ENCODE measurements around the gene TUBGCP3.
"Not testable (repeated sequence)": the region's sequence is repeated elsewhere in the genome, so short reads cannot be mapped to it uniquely, and the experiment has no call there.

TUBGCP3 gene

DNA sequence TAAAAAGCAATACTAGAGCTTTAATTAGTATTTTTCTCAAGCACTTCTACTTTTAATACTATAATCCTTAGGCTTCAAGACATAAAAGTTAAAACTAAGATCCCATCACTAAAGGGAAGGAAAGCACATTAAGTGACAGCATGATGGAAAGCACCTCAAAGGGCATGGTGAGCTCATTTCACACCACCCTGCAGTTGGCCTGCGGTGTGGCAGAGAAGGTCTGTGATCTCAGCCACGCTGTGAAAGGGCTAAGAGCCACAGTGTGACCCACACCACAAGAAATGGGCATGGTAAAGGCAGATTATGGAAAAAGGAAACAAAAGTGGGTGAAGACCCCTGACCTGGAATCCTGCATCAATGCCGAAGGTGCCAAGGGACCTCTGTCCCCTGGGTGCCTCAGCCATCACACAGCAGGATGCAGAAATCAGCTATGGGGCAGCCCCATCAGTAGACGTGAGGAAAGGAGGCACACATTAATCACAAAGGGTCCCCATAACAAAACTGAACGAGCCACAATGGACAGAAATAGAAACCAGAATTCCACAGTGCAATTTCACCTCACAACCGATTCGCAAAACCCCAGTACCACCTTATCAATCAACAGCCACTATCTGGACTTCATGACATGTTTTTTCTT, 33.6 kb downstream of the TUBGCP3 start:
- H3K4me3 ChIP-seq (IDR thresholded peaks at IDR 0.05; ENCODE audit: insufficient read depth, low read depth, low read length), result no peak overlapping the region
- H3K79me2 ChIP-seq (ENCODE audit: insufficient read depth, low read depth), result no peaks in the 10 kb centered on the region
- no peak overlapping the region for H2AFZ ChIP-seq (ENCODE audit: low read depth)
- H3K27ac ChIP-seq, result no peak overlapping the region
- H4K20me1 ChIP-seq (ENCODE audit: insufficient read depth), result no peaks in the 10 kb centered on the region
- no peaks in the 10 kb centered on the region for H3K27me3 ChIP-seq (ENCODE audit: insufficient read depth, low read depth)
- H3K4me2 ChIP-seq, result no peak overlapping the region
- no peaks in the 10 kb centered on the region; the same call in 1 of the 2 replicates for H3K36me3 ChIP-seq (ENCODE audit: insufficient read depth)
- TF ChIP-seq, protein P1, sequence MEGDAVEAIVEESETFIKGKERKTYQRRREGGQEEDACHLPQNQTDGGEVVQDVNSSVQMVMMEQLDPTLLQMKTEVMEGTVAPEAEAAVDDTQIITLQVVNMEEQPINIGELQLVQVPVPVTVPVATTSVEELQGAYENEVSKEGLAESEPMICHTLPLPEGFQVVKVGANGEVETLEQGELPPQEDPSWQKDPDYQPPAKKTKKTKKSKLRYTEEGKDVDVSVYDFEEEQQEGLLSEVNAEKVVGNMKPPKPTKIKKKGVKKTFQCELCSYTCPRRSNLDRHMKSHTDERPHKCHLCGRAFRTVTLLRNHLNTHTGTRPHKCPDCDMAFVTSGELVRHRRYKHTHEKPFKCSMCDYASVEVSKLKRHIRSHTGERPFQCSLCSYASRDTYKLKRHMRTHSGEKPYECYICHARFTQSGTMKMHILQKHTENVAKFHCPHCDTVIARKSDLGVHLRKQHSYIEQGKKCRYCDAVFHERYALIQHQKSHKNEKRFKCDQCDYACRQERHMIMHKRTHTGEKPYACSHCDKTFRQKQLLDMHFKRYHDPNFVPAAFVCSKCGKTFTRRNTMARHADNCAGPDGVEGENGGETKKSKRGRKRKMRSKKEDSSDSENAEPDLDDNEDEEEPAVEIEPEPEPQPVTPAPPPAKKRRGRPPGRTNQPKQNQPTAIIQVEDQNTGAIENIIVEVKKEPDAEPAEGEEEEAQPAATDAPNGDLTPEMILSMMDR (conservative IDR thresholded peaks at IDR 0.05; ENCODE audit: low read depth, low read length), result no peak
- no peak overlapping the region for H3K9ac ChIP-seq
- H3K4me1 ChIP-seq (ENCODE audit: low read depth, poor library complexity, severe bottlenecking), result no peaks in the 10 kb centered on the region

DNA sequence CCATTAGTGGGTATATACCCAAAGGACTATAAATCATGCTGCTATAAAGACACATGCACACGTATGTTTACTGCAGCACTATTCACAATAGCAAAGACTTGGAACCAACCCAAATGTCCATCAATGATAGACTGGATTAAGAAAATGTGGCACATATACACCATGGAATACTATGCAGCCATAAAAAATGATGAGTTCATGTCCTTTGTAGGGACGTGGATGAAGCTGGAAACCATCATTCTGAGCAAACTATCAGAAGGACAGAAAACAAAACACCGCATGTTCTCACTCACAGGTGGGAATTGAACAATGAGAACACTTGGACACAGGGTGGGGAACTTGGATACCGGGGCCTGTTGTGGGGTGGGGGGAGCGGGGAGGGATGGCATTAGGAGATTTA, 39.0 kb downstream of the TUBGCP3 start:
- not testable (repeated sequence) for H3K27ac ChIP-seq; H2AFZ ChIP-seq (ENCODE audit: low read depth); H3K4me1 ChIP-seq (ENCODE audit: low read depth, poor library complexity, severe bottlenecking); H3K4me2 ChIP-seq; H3K4me3 ChIP-seq (IDR thresholded peaks at IDR 0.05; ENCODE audit: insufficient read depth, low read depth, low read length); H3K9ac ChIP-seq; H3K36me3 ChIP-seq (ENCODE audit: insufficient read depth); H4K20me1 ChIP-seq (ENCODE audit: insufficient read depth); H3K27me3 ChIP-seq (ENCODE audit: insufficient read depth, low read depth); H3K79me2 ChIP-seq (ENCODE audit: insufficient read depth, low read depth)

DNA sequence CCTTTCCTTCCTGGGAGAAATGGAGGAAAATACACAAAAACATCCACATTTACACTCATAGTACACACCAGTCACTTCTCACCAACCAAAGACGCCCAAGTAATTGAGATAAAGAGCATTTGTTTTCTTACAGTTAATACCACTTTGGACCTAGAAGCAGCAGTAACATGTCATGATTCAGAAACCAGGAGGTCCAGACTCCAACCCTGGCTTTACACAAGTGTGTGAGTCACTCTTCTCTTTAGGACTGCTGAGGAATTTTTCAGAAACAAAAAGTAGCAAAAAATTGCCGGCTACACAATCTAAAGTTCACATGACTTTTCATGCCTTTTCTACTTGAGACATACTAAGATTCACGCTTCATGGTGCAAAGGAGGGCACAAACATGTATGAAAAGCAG, 42.1 kb downstream of the TUBGCP3 start:
- H3K79me2 ChIP-seq (ENCODE audit: insufficient read depth, low read depth), result no peaks in the 10 kb centered on the region
- no peaks in the 10 kb centered on the region for H4K20me1 ChIP-seq (ENCODE audit: insufficient read depth)
- H3K36me3 ChIP-seq (ENCODE audit: insufficient read depth), result no peaks in the 10 kb centered on the region
- TF ChIP-seq, protein P1 (conservative IDR thresholded peaks at IDR 0.05; ENCODE audit: low read depth, low read length), result no peak
- no peak overlapping the region for H3K27ac ChIP-seq
- H3K27me3 ChIP-seq (ENCODE audit: insufficient read depth, low read depth), result no peaks in the 10 kb centered on the region
- H3K4me2 ChIP-seq, result no peak overlapping the region
- no peak overlapping the region for H3K9ac ChIP-seq
- H3K4me3 ChIP-seq (IDR thresholded peaks at IDR 0.05; ENCODE audit: insufficient read depth, low read depth, low read length), result no peak overlapping the region
- no peaks in the 10 kb centered on the region for H3K4me1 ChIP-seq (ENCODE audit: low read depth, poor library complexity, severe bottlenecking)
- H2AFZ ChIP-seq (ENCODE audit: low read depth), result no peak overlapping the region

DNA sequence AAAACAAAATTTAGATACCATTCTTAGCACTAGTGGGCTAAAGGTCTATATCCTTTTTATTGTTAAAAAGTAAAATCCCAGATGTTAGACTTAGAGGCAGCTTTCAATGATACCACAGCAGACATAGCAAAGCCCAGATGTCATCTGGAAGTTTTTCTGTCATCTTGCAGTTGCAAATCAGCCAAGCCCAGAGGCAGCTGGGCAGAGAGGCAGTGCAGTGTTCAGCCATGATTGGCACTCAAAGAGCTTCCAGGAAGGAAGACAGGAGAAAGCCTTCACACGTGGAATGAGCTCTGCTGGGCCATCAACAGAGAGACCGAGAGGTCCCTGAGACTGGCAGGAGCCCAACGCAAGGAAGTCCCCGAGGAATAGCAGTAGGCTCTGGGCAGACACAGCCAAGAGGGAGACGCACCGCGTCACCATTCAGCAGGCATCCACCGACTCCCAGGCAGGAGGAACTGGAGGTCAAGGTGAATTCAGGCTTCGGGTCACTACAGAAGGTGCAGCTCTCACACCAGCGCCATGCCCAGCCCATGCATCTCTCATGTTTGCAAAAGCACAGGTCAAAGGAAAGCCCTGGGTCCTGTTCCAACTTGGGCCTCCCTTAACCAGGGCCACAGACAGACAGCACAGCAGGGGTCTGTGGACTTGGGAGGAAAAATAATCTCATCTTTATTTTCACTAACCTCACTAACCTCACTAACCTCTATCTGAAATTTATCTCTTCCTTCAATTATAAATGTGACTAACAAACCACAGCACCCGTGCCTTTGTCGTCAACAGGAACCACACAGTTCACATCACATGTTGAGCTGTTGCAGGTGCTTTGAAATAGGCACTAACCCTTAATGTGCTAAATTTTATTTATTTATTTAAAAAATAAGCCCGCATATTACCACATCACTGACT, 54.9 kb downstream of the TUBGCP3 start:
- no peaks in the 10 kb centered on the region for H3K27me3 ChIP-seq (ENCODE audit: insufficient read depth, low read depth)
- no peaks in the 10 kb centered on the region for H4K20me1 ChIP-seq (ENCODE audit: insufficient read depth)
- H3K27ac ChIP-seq, result no peak overlapping the region
- no peaks in the 10 kb centered on the region for H3K4me1 ChIP-seq (ENCODE audit: low read depth, poor library complexity, severe bottlenecking)
- no peak overlapping the region for H3K4me2 ChIP-seq
- TF ChIP-seq, protein P1 (conservative IDR thresholded peaks at IDR 0.05; ENCODE audit: low read depth, low read length), result no peak
- H3K9ac ChIP-seq, result no peak overlapping the region
- no peak overlapping the region for H2AFZ ChIP-seq (ENCODE audit: low read depth)
- no peaks in the 10 kb centered on the region for H3K36me3 ChIP-seq (ENCODE audit: insufficient read depth)
- no peaks in the 10 kb centered on the region for H3K79me2 ChIP-seq (ENCODE audit: insufficient read depth, low read depth)
- H3K4me3 ChIP-seq (IDR thresholded peaks at IDR 0.05; ENCODE audit: insufficient read depth, low read depth, low read length), result no peak overlapping the region
